Smooth muscle cell (in vitro differentiated cells): ENCODE measurements around the gene SENP1. TPM values are rescaled to one million over a fixed set of nuclear protein-coding genes. Genes with fewer than 3 reads are reported as not detected.

Experiments
- DNase-seq: peaks from one replicate; lab custom pipeline; 2025; ENCODE audit not compliant: unreplicated experiment; lab: John Stamatoyannopoulos, UW
- H2AFZ ChIP-seq: fragments of 200-600 bp; sonication (generic); 2 replicates; pipeline ENCODE4 v1.6.0; 2016; ENCODE audit warnings: antibody characterized with exemption, low read depth, mild to moderate bottlenecking
- H3F3A ChIP-seq: fragments of 200-600 bp; sonication (generic); 2 replicates; pipeline ENCODE4 v1.6.0; 2017; ENCODE audit warnings: antibody characterized with exemption, low read depth
- H3K27ac ChIP-seq: fragments of 200-600 bp; sonication (generic); 2 replicates; pipeline ENCODE4 v1.5.1; 2016; ENCODE audit warnings: low read depth, mild to moderate bottlenecking
- H3K27me3 ChIP-seq: fragments of 200-600 bp; sonication (generic); 2 replicates; pipeline ENCODE4 v1.6.1; 2016; ENCODE audit warnings: low read depth, mild to moderate bottlenecking
- H3K36me3 ChIP-seq: fragments of 200-600 bp; sonication (generic); 2 replicates; pipeline ENCODE4 v1.5.1; 2016; ENCODE audit warnings: low read depth
- H3K4me1 ChIP-seq: fragments of 200-600 bp; sonication (generic); 2 replicates; pipeline ENCODE4 v1.5.1; 2016; ENCODE audit warnings: low read depth
- H3K4me2 ChIP-seq: fragments of 200-600 bp; sonication (generic); 2 replicates; pipeline ENCODE4 v1.6.0; 2016; ENCODE audit warnings: mild to moderate bottlenecking
- H3K4me3 ChIP-seq: fragments of 200-600 bp; sonication (generic); 2 replicates; pipeline ENCODE4 v1.5.1; 2016; ENCODE audit warnings: mild to moderate bottlenecking
- H3K79me2 ChIP-seq: fragments of 200-600 bp; sonication (generic); 2 replicates; pipeline ENCODE4 v1.6.0; 2016; ENCODE audit warnings: low read depth, mild to moderate bottlenecking
- H3K9ac ChIP-seq: fragments of 200-600 bp; sonication (generic); 2 replicates; pipeline ENCODE4 v1.6.0; 2016; ENCODE audit warnings: low read depth
- H3K9me3 ChIP-seq: fragments of 200-600 bp; sonication (generic); replicated peaks from 2 replicates; pipeline ENCODE4 v1.5.1; 2016; ENCODE audit warnings: low read depth
- H4K20me1 ChIP-seq: fragments of 200-600 bp; sonication (generic); 2 replicates; pipeline ENCODE4 v1.6.0; 2016; ENCODE audit warnings: low read depth
- CTCF ChIP-seq: fragments of 200-600 bp; sonication (generic); IDR thresholded peaks from 2 replicates; pipeline ENCODE4 v1.5.1; 2017; ENCODE audit warnings: borderline replicate concordance, mild to moderate bottlenecking, antibody characterized with exemption; ENCODE audit not compliant: insufficient read depth, poor library complexity, severe bottlenecking
- WGBS: methylation state at CpG from one replicate; pipeline ENCODE4 v1.1.7; 2016; ENCODE audit warnings: low lambda C conversion rate; 5-methylcytosine and 5-hydroxymethylcytosine counted together
- polyA plus RNA-seq: library from polyadenylated mRNA; unstranded; fragments of >200 nt; fragmentation: Nextera tagmentation; extraction: Ambion mirVana; gene quantifications from 2 replicates; pipeline ENCODE4 v1.2.1, GENCODE V29; 2016
- total RNA-seq: library from RNA; depleted of rRNA; stranded (reverse); fragments of >200 nt; gene quantifications from 2 replicates; pipeline ENCODE4 v1.2.3, GENCODE V29; 2014

Gene SENP1
- total and polyA plus RNA-seq, 2 experiments from 2014 or later, result 6.7 to 25.8 TPM

GRCh38 chr12:48039151-48039550, 66.7 kb downstream of the SENP1 start:
- H3K9me3 ChIP-seq, result no peaks in the 10 kb centered on the region
- no peaks in the 10 kb centered on the region for H3K36me3 ChIP-seq
- WGBS, result 88% methylated on average over 1 of the region's 1 CpG
- no peaks in the 10 kb centered on the region for H4K20me1 ChIP-seq
- H3K4me3 ChIP-seq, result no peak overlapping the region
- H3K9ac ChIP-seq, result no peak overlapping the region
- no peaks in the 10 kb centered on the region for H3K79me2 ChIP-seq
- H3K4me1 ChIP-seq, result peaks cover 14% of the 10 kb centered on the region
- H3F3A ChIP-seq, result no peaks in the 10 kb centered on the region
- no peak overlapping the region for H3K27ac ChIP-seq
- no peak overlapping the region for H2AFZ ChIP-seq
- no peak for TF ChIP-seq CTCF
- H3K4me2 ChIP-seq, result no peak overlapping the region
- no peak for DNase-seq
- H3K27me3 ChIP-seq, result no peaks in the 10 kb centered on the region

- Histone ChIP-seq H3F3A (no peaks in the 10 kb centered on the region), H3K27ac (no peak overlapping the region), H3K4me2 (peak overlapping the region; percentile 72), H4K20me1 (no peaks in the 10 kb centered on the region), H3K9ac (no peak overlapping the region), H3K4me3 (no peak overlapping the region), H3K36me3 (no peaks in the 10 kb centered on the region), H3K9me3 (no peaks in the 10 kb centered on the region), H2AFZ (peak overlapping the region; percentile 68), H3K4me1 (peaks cover 14% of the 10 kb centered on the region), H3K79me2 (no peaks in the 10 kb centered on the region), H3K27me3 (no peaks in the 10 kb centered on the region)
- no peak for TF ChIP-seq CTCF
- DNase-seq, result no peak
- WGBS, result 74% methylated on average over 5 of the region's 5 CpGs
Measured at GRCh38 chr12:48038085-48038484, 67.8 kb downstream of the SENP1 start.

- Histone ChIP-seq H3K4me1 (peaks cover 14% of the 10 kb centered on the region), H3K79me2 (no peaks in the 10 kb centered on the region), H4K20me1 (no peaks in the 10 kb centered on the region), H3K4me3 (no peak overlapping the region), H3K4me2 (peak overlapping the region; percentile 72), H3K27me3 (no peaks in the 10 kb centered on the region), H2AFZ (peak overlapping the region; percentile 68), H3K9me3 (no peaks in the 10 kb centered on the region), H3F3A (no peaks in the 10 kb centered on the region), H3K27ac (no peak overlapping the region), H3K36me3 (no peaks in the 10 kb centered on the region), H3K9ac (no peak overlapping the region)
- no peak for DNase-seq
- 10% methylated on average over 9 of the region's 9 CpGs for WGBS
- no peak for TF ChIP-seq CTCF
Measured at GRCh38 chr12:48037267-48037915, 68.5 kb downstream of the SENP1 start.

- H3K9me3 ChIP-seq, result no peaks in the 10 kb centered on the region
- 94% methylated on average over 4 of the region's 4 CpGs for WGBS
- TF ChIP-seq CTCF, result no peak
- H3K27ac ChIP-seq, result no peak overlapping the region
- no peak overlapping the region for H3K9ac ChIP-seq
- H3K4me1 ChIP-seq, result peaks cover 14% of the 10 kb centered on the region
- no peaks in the 10 kb centered on the region for H3K79me2 ChIP-seq
- no peaks in the 10 kb centered on the region for H3K27me3 ChIP-seq
- H3K4me3 ChIP-seq, result no peak overlapping the region
- H3K4me2 ChIP-seq, result peak overlapping the region; percentile 72
- H3K36me3 ChIP-seq, result no peaks in the 10 kb centered on the region
- no peak for DNase-seq
- H3F3A ChIP-seq, result no peaks in the 10 kb centered on the region
- H4K20me1 ChIP-seq, result no peaks in the 10 kb centered on the region
- peak overlapping the region; percentile 68 for H2AFZ ChIP-seq
Measured at GRCh38 chr12:48036818-48037217, 69.1 kb downstream of the SENP1 start.
